ENCODE data around the gene ATCAY.

GRCh38 chr19:3976495-3977241, 96.2 kb downstream of the ATCAY start:
- no peak for TF ChIP-seq POLR2A (IDR thresholded peaks at IDR 0.05)
- TF ChIP-seq CTCF (IDR thresholded peaks at IDR 0.05) = no peak

All from gastroesophageal sphincter (tissue), 3 donors.